ENCODE results near the gene IGHMBP2.

Gene IGHMBP2

DNA sequence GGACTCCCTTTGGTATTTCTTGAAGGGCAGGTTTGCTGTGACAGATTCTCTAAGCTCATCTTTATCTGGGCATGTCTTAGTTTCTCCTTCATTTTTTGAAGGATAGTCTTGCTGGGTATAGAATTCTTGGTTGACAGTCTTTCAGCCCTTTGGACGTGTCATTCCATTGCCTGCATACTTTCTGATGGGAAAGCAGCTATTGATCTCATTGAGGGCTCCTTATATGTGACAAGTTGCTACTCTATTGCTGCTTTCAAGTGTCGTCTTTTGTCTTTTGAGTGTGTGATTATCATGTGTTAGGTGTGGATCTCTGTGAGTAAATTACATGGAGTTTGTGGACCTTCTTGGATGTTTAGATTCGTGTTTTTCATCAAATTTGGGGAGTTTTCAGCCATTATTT lies 21.9 kb downstream of the IGHMBP2 start:
- in situ Hi-C loops (cut with MboI; ENCODE audit: low sequenced_read_pairs) = no loop called here

- in situ Hi-C loops (cut with MboI; ENCODE audit: low sequenced_read_pairs) = no loop called here
Observed at GRCh38 chr11:68927280-68928135, 23.8 kb downstream of the IGHMBP2 start.

DNA sequence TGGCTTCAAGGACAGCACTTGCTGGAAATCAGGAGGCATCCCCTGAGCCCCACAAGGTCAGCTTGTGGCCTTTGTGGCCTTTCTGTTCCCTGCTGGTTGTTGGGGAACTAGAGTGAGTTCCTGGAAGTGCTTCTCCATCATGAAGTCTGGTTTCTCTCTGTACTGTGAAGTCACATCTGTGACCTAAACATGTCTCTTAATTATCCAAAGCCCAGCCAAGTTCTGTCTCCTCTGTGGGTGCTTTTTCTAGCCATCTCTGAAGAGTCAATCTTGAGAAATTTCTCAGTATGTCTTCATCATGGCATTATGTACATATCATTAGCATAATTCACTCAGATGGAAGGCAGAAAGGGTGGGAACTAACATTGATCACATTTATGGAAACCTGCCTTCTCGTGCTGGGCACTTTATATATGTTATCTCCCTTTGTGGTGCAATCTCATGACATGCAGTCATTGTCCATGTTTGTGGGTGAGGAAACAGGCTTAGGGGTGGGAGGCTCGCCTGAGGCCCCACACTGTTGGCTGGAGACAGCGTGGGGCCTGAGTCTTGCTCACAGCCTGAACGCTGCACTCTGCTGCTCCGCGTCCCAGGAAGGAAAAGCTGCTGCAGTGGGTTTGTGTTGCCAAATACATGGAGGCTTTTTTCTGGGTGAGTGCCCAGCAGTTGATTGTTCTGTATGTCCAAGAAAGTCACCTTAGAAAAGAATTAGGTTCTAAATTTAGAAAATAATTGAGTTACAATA lies 24.6 kb downstream of the IGHMBP2 start:
- in situ Hi-C loops (cut with MboI; ENCODE audit: low sequenced_read_pairs) = no loop called here

- in situ Hi-C loops (cut with MboI; ENCODE audit: low sequenced_read_pairs) = no loop called here
Observed at GRCh38 chr11:68929135-68929534, 25.4 kb downstream of the IGHMBP2 start.

GRCh38 chr11:68929706-68930570 lies 26.2 kb downstream of the IGHMBP2 start:
- in situ Hi-C loops (cut with MboI; ENCODE audit: low sequenced_read_pairs) = no loop called here

GRCh38 chr11:68930991-68931855 lies 27.5 kb downstream of the IGHMBP2 start:
- in situ Hi-C loops (cut with MboI; ENCODE audit: low sequenced_read_pairs) = no loop called here

- in situ Hi-C loops (cut with MboI; ENCODE audit: low sequenced_read_pairs) = no loop called here
Observed at GRCh38 chr11:68931911-68932310, 28.2 kb downstream of the IGHMBP2 start.

GRCh38 chr11:68932358-68932757 lies 28.7 kb downstream of the IGHMBP2 start:
- in situ Hi-C loops (cut with MboI; ENCODE audit: low sequenced_read_pairs) = no loop called here

- in situ Hi-C loops (cut with MboI; ENCODE audit: low sequenced_read_pairs) = no loop called here
Observed at GRCh38 chr11:68932933-68933577, 29.4 kb downstream of the IGHMBP2 start.

DNA sequence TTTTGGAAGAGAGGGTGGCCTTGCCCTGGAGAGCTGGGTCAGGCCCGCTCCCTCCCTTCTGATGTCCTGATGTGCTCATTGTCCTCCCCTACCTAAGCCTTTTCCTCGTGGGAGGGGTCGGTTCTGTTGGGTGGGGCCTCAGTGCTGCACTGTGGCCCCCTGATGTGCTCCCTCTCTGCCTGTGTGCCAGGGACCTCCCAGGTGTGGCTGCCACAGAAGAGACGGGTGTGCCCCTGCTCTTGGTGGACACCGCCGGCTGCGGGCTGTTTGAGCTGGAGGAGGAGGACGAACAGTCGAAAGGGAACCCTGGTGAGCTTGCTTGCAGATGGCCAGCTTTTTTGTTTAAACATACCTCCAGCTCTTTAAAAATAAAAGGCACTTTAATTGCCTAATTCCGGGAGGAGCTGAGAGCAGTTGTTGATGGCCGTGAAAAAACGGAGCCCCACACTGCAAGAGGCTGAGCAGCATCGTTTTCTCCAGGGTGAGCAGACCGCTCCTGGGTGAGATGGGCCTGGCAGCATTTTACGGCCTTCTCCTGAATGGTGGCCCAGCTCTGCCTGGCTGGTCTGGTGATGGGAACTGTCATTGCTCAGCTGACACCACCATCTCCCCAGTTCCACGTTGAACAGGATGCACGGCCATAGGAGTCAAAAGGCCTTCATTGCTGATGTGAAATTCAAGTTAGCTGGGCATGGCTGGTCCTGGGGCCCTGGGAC lies 30.1 kb downstream of the IGHMBP2 start:
- in situ Hi-C loops (cut with MboI; ENCODE audit: low sequenced_read_pairs) = no loop called here

DNA sequence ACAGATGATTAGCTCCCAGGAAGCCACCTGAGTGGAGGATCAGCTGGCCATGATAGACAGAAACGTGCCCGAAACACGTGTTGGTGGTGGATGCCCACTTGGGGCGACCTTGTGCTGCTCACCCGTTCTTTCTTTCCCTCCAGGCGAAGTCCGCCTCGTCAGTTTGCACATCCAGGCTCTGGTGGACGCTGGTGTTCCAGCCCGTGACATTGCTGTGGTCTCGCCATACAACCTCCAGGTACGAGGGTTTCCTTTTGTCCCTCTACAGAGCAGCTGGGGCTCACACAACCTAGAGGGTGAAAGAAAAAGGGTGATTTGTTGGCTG lies 30.6 kb downstream of the IGHMBP2 start:
- in situ Hi-C loops (cut with MboI; ENCODE audit: low sequenced_read_pairs) = no loop called here

DNA sequence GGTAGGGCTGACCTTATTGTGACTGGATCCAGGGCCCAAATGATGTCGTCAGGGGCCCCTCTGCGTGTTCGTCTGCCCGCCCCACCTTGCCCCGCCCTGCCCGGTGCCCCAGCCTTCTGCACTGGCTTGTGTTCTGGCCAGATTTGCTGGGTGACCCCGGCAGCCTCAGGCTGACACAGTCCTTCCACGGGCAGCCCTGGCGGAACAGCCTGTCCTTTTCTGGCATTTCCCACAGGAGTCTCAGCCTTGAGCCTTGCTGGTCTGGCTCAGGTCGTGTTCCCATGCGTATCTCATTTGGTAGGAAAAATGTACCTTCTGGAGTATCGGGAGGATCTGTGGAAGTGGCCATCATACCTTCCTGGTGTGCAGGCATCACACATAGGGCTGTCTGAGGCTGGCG lies 31.0 kb downstream of the IGHMBP2 start:
- in situ Hi-C loops (cut with MboI; ENCODE audit: low sequenced_read_pairs) = no loop called here

- in situ Hi-C loops (cut with MboI; ENCODE audit: low sequenced_read_pairs) = no loop called here
Observed at GRCh38 chr11:68935066-68935465, 31.4 kb downstream of the IGHMBP2 start.

- in situ Hi-C loops (cut with MboI; ENCODE audit: low sequenced_read_pairs) = no loop called here
Observed at GRCh38 chr11:68935516-68936357, 32.0 kb downstream of the IGHMBP2 start.

GRCh38 chr11:68936358-68936636 lies 32.6 kb downstream of the IGHMBP2 start:
- in situ Hi-C loops (cut with MboI; ENCODE audit: low sequenced_read_pairs) = no loop called here

DNA sequence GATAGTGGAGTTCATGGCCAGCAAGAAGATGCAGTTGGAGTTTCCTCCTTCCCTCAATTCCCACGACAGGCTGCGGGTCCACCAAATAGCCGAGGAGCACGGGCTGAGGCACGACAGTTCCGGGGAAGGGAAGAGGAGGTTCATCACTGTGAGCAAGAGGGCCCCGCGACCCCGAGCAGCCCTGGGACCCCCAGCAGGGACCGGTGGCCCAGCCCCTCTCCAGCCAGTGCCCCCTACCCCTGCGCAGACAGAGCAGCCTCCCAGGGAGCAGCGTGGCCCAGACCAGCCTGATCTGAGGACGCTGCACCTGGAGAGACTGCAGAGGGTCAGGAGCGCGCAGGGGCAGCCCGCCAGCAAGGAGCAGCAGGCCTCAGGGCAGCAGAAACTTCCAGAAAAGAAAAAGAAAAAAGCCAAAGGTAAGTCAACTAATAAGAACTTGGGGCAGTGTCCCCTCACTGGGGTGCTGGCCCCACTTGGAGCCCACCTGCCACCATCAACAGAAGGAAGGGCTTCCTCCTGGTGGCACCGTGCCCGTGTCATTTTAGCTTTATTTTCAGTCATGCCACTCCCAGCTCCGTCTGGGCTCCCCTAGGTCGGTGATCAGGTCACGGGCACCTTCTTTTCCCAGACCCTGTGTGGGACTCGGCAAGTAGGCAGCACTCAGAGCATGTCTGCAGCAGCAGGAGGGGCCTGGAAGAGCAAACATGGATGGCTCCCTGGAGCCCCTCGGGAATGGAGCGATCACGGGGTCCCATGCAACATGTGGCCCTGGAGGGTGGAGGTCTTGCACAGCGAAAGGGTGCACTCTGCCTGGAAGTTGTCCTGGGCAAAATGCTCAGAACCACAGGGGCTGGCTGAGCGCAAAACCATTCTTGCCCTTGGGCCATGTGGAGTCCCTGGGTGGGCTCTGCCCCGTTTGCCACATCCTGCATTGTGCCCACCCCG lies 33.3 kb downstream of the IGHMBP2 start:
- in situ Hi-C loops (cut with MboI; ENCODE audit: low sequenced_read_pairs) = no loop called here

GRCh38 chr11:68938088-68938487 lies 34.4 kb downstream of the IGHMBP2 start:
- in situ Hi-C loops (cut with MboI; ENCODE audit: low sequenced_read_pairs) = no loop called here
